ENCODE data around the gene RAB11FIP3. TPM values are rescaled to one million over a fixed set of nuclear protein-coding genes. Genes with fewer than 3 reads are reported as not detected.

RAB11FIP3 gene
- total and polyA plus RNA-seq, 8 donors = 28.1 to 64.0 (median 54.0) TPM

DNA sequence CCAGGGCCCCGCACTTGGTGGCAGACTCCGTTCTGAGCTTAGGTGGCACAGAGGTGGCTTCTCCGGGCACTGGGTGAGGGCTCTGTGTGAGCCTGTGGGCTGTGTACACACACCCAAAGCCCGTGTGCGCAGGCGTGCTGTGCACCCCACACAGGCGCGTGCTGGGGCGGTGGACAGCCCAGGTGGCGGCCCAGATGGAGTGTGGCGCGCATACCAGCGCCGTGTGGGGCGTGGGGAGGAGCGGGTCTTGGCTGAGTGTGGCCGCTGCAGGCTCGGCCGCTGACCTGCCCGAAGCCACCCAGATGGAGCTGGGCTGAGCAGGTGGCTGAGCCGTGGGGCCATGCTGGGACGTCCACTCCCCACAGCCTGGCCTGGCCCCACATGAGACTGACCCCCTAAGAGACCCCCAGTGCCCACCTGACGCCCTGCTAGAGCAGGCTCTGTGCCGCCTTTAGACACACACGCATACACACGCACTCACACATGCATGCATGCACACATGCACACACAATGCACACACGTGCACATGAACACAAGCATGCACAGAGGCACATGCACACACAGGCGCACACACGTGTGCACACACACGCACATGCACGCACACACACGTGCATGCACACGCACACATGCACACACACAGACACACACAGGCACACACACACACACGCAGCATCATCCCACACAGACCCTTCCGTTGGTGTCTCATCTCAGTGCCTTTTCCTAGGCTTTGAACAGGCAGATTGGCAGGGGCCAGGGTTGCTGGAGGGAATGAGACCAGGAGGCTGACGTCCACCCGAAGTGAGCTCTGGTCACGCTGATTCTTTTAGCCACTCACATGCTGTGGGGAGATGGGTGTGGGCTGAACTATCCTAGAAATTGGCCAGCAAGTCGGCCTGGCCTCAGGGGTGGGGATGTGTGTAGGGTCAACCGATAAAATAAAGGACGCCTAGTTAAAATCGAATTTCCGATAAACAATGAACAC lies 136.8 kb downstream of the RAB11FIP3 start:
- intact Hi-C loops (cut with DNase I) = no loop called here
- TF ChIP-seq CTCF (IDR thresholded peaks at IDR 0.05) = no peak
- no peak overlapping the region for H3K4me3 ChIP-seq
- H3K4me1 ChIP-seq = peaks cover 12 to 19% of the 10 kb centered on the region in 2 donors
- DNase-seq (no peak), ATAC-seq (no peak)
- H3K36me3 ChIP-seq = no peaks in the 10 kb centered on the region
- no peak overlapping the region for H3K27ac ChIP-seq
- no peaks in the 10 kb centered on the region for H3K9me3 ChIP-seq
- H3K27me3 ChIP-seq = peaks cover 32 to 66% of the 10 kb centered on the region in 2 donors

DNA sequence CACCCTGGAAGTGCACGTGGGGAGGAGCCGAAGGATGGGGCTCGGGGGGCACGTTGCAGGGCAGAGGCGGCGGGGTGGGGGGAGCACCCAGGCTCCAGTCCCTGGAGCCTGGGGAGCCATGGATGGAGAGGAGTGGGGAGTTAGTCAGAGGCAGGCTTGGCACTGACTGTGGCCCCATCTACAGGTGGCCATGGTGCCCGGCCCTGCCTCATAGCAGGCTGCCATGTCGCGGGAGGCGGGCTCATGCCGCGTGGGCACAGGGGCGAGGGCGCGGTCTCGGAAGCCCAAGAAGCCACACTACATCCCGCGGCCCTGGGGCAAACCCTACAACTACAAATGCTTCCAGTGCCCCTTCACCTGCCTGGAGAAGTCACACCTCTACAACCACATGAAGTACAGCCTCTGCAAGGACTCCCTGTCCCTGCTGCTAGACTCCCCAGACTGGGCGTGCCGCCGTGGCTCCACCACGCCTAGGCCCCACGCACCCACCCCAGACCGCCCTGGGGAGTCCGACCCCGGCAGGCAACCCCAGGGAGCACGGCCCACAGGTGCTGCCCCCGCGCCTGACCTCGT lies 137.7 kb downstream of the RAB11FIP3 start:
- Histone ChIP-seq H3K4me1 (peaks cover 14 to 25% of the 10 kb centered on the region in 2 donors), H3K27me3 (peaks cover 32 to 57% of the 10 kb centered on the region in 2 donors), H3K27ac (no peak overlapping the region), H3K4me3 (no peak overlapping the region), H3K9me3 (no peaks in the 10 kb centered on the region), H3K36me3 (no peaks in the 10 kb centered on the region)
- no peak for TF ChIP-seq CTCF (IDR thresholded peaks at IDR 0.05)
- intact Hi-C loops (cut with DNase I) = no loop called here
- no peak for DNase-seq
- no peak for ATAC-seq

DNA sequence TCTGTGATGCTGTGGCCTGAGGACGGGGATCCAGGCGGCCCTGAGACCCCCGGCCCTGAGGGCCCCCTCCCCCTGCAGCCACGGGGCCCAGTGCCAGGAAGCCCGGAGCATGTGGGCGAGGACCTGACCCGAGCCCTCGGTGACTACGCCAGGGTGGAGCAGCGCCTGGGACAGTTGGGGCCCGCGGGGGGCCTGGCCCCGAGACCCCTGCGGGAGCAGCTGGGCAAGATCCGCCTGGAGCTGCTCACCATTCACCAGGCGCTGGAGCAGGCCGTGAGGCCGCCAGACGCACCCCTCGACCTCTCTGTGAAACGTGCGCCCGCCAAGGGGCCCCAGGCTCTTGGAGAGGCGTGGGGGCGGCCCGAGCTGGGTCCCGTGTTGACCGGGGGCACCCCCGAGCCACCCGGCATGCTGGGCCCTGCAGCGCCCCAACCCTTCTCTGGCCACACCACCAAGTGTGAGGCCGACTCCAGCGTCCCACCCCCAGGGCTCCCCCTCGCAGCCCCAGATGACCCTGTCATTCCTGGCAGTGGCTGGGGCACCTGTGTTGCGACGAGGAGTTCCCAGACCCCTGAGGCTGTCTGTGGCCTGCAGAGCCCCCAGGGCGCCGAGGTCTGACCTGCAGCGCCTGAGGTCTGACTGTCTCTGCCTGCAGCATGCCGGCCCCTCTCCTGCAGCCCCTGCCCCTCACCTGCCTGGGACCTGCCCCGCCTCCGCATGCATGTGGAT lies 139.4 kb downstream of the RAB11FIP3 start:
- no peak for DNase-seq
- intact Hi-C loops (cut with DNase I) = no loop called here
- Histone ChIP-seq H3K9me3 (no peaks in the 10 kb centered on the region), H3K27ac (no peak overlapping the region), H3K4me1 (peaks cover 14 to 32% of the 10 kb centered on the region in 2 donors), H3K36me3 (no peaks in the 10 kb centered on the region), H3K27me3 (peaks cover 18 to 40% of the 10 kb centered on the region in 2 donors), H3K4me3 (no peak overlapping the region)
- no peak for ATAC-seq
- no peak for TF ChIP-seq CTCF (IDR thresholded peaks at IDR 0.05)

DNA sequence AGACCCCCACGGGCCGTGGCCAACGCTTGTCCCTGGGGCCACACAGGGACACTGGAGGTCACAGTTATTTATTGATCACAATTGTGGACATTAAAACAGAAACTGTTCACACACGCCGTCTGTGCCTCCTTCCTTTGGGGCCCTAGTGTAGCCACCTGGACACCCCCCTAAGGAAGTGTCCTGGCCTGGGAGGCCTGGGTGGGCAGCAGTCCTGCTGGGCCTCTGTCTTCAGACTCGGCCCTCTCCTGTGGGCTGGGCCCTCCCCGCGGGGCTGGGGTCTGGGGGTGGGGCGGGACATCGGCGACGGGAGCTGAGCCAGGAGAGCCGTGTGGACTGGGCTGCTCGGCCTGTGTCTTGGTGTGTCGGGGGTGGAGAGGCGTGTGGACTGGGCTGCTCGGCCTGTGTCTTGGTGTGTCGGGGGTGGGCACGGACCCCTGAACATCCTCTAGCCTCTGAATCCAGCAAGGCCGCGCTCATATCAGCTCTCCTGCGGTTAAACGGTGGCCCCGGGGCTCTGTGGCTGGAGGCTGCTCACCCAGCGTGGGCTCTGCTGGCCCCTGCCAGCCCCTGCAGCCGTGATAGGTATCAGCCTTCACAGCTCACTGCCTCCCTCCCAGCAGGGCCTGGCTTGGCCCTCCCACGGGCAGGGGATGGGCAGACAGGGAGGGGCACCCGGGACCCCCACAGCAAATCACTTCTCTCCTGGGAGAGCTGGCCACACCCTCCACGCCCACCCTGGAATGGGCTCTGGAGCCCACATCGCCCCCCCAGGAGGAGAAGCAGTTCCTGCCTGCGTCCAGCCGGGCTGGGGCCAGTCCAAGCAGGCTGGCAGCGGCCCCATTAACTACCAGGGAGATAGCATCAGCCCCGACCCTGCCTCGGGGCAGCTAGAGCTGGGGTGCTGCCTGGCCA lies 140.2 kb downstream of the RAB11FIP3 start:
- H3K27me3 ChIP-seq = peaks cover 16 to 32% of the 10 kb centered on the region in 2 donors
- no peak overlapping the region for H3K4me3 ChIP-seq
- DNase-seq (peak in 1 of 4 donors; percentile 33), ATAC-seq (no peak)
- H3K4me1 ChIP-seq = peaks cover 14 to 35% of the 10 kb centered on the region in 2 donors
- no peaks in the 10 kb centered on the region for H3K36me3 ChIP-seq
- intact Hi-C loops (cut with DNase I) = no loop called here
- no peaks in the 10 kb centered on the region for H3K9me3 ChIP-seq
- H3K27ac ChIP-seq = no peak overlapping the region
- TF ChIP-seq CTCF (IDR thresholded peaks at IDR 0.05) = no peak
